ENCODE data around the gene TEX13D.
"Not testable (repeated sequence)": the region's sequence is repeated elsewhere in the genome, so short reads cannot be mapped to it uniquely, and the experiment has no call there.

The TEX13D gene

GRCh38 chrX:124332481-124333424 lies at the start of gene TEX13D:
Gene TEX13D, plus strand, starts transcription at chrX:124332660. Its CDS starts 258 bp downstream, at chrX:124332918.
- no peak for DNase-seq (ENCODE audit: low read depth)
- H3K4me3 ChIP-seq (ENCODE audit: low read depth, low read length), result no peak within 1 kb of the TSS
- no peak for TF ChIP-seq CTCF (IDR thresholded peaks at IDR 0.05; ENCODE audit: low read depth, low read length, missing control alignments)

- no peak for TF ChIP-seq CTCF (IDR thresholded peaks at IDR 0.05; ENCODE audit: low read depth, low read length, missing control alignments)
- H3K4me3 ChIP-seq (ENCODE audit: low read depth, low read length), result no peak overlapping the region
- no peak for DNase-seq (ENCODE audit: low read depth)
These were observed 43.0 kb upstream of the TEX13D start for GRCh38 chrX:124289443-124289842.

GRCh38 chrX:124293810-124294209 lies 38.6 kb upstream of the TEX13D start:
- DNase-seq (ENCODE audit: low read depth), result no peak
- TF ChIP-seq CTCF (IDR thresholded peaks at IDR 0.05; ENCODE audit: low read depth, low read length, missing control alignments), result no peak
- H3K4me3 ChIP-seq (ENCODE audit: low read depth, low read length), result no peak overlapping the region

GRCh38 chrX:124299323-124299722 lies 33.1 kb upstream of the TEX13D start:
- DNase-seq (ENCODE audit: low read depth); H3K4me3 ChIP-seq (ENCODE audit: low read depth, low read length): not testable (repeated sequence)

- DNase-seq (ENCODE audit: low read depth), result no peak
- no peak for TF ChIP-seq CTCF (IDR thresholded peaks at IDR 0.05; ENCODE audit: low read depth, low read length, missing control alignments)
- no peak overlapping the region for H3K4me3 ChIP-seq (ENCODE audit: low read depth, low read length)
These were observed 32.1 kb upstream of the TEX13D start for GRCh38 chrX:124300405-124300804.

- no peak for DNase-seq (ENCODE audit: low read depth)
- no peak overlapping the region for H3K4me3 ChIP-seq (ENCODE audit: low read depth, low read length)
- no peak for TF ChIP-seq CTCF (IDR thresholded peaks at IDR 0.05; ENCODE audit: low read depth, low read length, missing control alignments)
These were observed 25.1 kb upstream of the TEX13D start for GRCh38 chrX:124307253-124307907.

GRCh38 chrX:124325732-124326131 lies 6.7 kb upstream of the TEX13D start:
- H3K4me3 ChIP-seq (ENCODE audit: low read depth, low read length), result no peak overlapping the region
- DNase-seq (ENCODE audit: low read depth), result no peak
- TF ChIP-seq CTCF (IDR thresholded peaks at IDR 0.05; ENCODE audit: low read depth, low read length, missing control alignments), result no peak
